Liver (tissue), 9 donors: ENCODE measurements around the gene C22orf31. TPM values are rescaled to one million over a fixed set of nuclear protein-coding genes. Genes with fewer than 3 reads are reported as not detected.

Experiments
- DNase-seq: peaks from one replicate; pipeline ENCODE4 v3.0.0-alpha.2; 2017; ENCODE audit warnings: low spot score
- H3K27ac ChIP-seq, 2 donors: one replicate each; pipeline ENCODE4 v1.7.0; 2013; ENCODE audit warnings: inconsistent platforms in 2 of 2, low read length in 2 of 2, control low read depth in 1 of 2, low read depth in 1 of 2, mild to moderate bottlenecking in 1 of 2
- H3K27me3 ChIP-seq, 4 donors: one replicate each; pipeline versions ENCODE4 v1.6.1 to v1.7.0; 2013; ENCODE audit warnings: low read length in 3 of 4, inconsistent platforms in 1 of 4, mild to moderate bottlenecking in 1 of 4, moderate library complexity in 1 of 4; ENCODE audit not compliant: control insufficient read depth in 4 of 4, insufficient read depth in 4 of 4
- H3K36me3 ChIP-seq, 4 donors: one replicate each; pipeline versions ENCODE4 v1.6.1 to v1.7.0; 2013; ENCODE audit warnings: low read length in 3 of 4, mild to moderate bottlenecking in 3 of 4, low read depth in 1 of 4, moderate library complexity in 1 of 4; ENCODE audit not compliant: control insufficient read depth in 4 of 4, insufficient read depth in 3 of 4
- H3K4me1 ChIP-seq, 4 donors: one replicate each; pipeline versions ENCODE4 v1.6.1 to v1.7.0; 2013; ENCODE audit warnings: low read length in 3 of 4, mild to moderate bottlenecking in 3 of 4, moderate library complexity in 1 of 4; ENCODE audit not compliant: control insufficient read depth in 4 of 4, insufficient read depth in 4 of 4
- H3K4me3 ChIP-seq, 3 donors: one replicate each; pipeline versions ENCODE4 v1.6.1 to v1.7.0; 2013; ENCODE audit warnings: low read length in 3 of 3, control low read depth in 1 of 3, low read depth in 1 of 3, mild to moderate bottlenecking in 1 of 3
- H3K9ac ChIP-seq, 2 donors: one replicate each; pipeline ENCODE4 v1.7.0; 2013; ENCODE audit warnings: low read length in 2 of 2, mild to moderate bottlenecking in 2 of 2, moderate library complexity in 2 of 2, control low read depth in 1 of 2, low read depth in 1 of 2
- H3K9me3 ChIP-seq, 4 donors: one replicate each; pipeline versions ENCODE4 v1.6.1 to v1.7.0; 2013; ENCODE audit warnings: low read length in 3 of 4; ENCODE audit not compliant: control insufficient read depth in 4 of 4
- ATF3 ChIP-seq: IDR thresholded peaks from 2 replicates; pipeline ENCODE4 v1.6.1; 2016; ENCODE audit warnings: antibody characterized with exemption
- EGR1 ChIP-seq, 2 donors: IDR thresholded peaks; 2 replicates each; pipeline ENCODE4 v1.6.1; 2016 to 2018; ENCODE audit warnings: antibody characterized with exemption in 2 of 2, low read depth in 2 of 2
- FOXA1 ChIP-seq: IDR thresholded peaks from 2 replicates; pipeline ENCODE4 v1.6.1; 2016; ENCODE audit warnings: antibody characterized with exemption
- FOXA2 ChIP-seq: IDR thresholded peaks from 2 replicates; pipeline ENCODE4 v1.6.1; 2016; ENCODE audit warnings: antibody characterized with exemption
- GABPA ChIP-seq, 2 donors: IDR thresholded peaks in 1 of 2; conservative IDR thresholded peaks in 1 of 2; 2 replicates each; pipeline ENCODE4 v1.6.1; 2016; ENCODE audit warnings: antibody characterized with exemption in 2 of 2, mild to moderate bottlenecking in 1 of 2, moderate library complexity in 1 of 2
- HNF4A ChIP-seq, 2 donors: conservative IDR thresholded peaks; 2 replicates each; pipeline ENCODE4 v1.6.1; 2016; ENCODE audit warnings: antibody characterized with exemption in 2 of 2, mild to moderate bottlenecking in 2 of 2
- HNF4G ChIP-seq: IDR thresholded peaks from 2 replicates; pipeline ENCODE4 v1.6.1; 2016; ENCODE audit warnings: antibody characterized with exemption
- JUND ChIP-seq, 2 donors: IDR thresholded peaks; 2 replicates each; pipeline ENCODE4 v1.6.1; 2016; ENCODE audit warnings: antibody characterized with exemption in 2 of 2
- MAX ChIP-seq: IDR thresholded peaks from 2 replicates; pipeline ENCODE4 v1.6.1; 2016; ENCODE audit warnings: antibody characterized with exemption
- NR2F2 ChIP-seq: IDR thresholded peaks from 2 replicates; pipeline ENCODE4 v1.6.1; 2016; ENCODE audit warnings: antibody characterized with exemption
- RAD21 ChIP-seq, 2 donors: IDR thresholded peaks; 2 replicates each; pipeline ENCODE4 v1.6.1; 2016; ENCODE audit warnings: antibody characterized with exemption in 2 of 2, mild to moderate bottlenecking in 2 of 2
- REST ChIP-seq: IDR thresholded peaks from 2 replicates; pipeline ENCODE4 v1.6.1; 2016; ENCODE audit warnings: antibody characterized with exemption, mild to moderate bottlenecking
- RXRA ChIP-seq, 2 donors: IDR thresholded peaks; 2 replicates each; pipeline ENCODE4 v1.6.1; 2017 to 2018; ENCODE audit warnings: antibody characterized with exemption in 2 of 2, mild to moderate bottlenecking in 1 of 2
- SP1 ChIP-seq: IDR thresholded peaks from 2 replicates; pipeline ENCODE4 v1.6.1; 2018; ENCODE audit warnings: antibody characterized with exemption, mild to moderate bottlenecking
- YY1 ChIP-seq: IDR thresholded peaks from 2 replicates; pipeline ENCODE4 v1.6.1; 2016; ENCODE audit warnings: antibody characterized with exemption, mild to moderate bottlenecking
- ZBTB33 ChIP-seq: IDR thresholded peaks from 2 replicates; pipeline ENCODE4 v1.6.1; 2016; ENCODE audit warnings: antibody characterized with exemption
- WGBS: extraction: QIAGEN DNeasy Blood & Tissue Kit; methylation state at CpG from one replicate; pipeline ENCODE4 v1.1.7; 2013; 5-methylcytosine and 5-hydroxymethylcytosine counted together
- polyA plus RNA-seq, 2 donors: library from polyadenylated mRNA; stranded (reverse) in 1 of 2; unstranded in 1 of 2; fragments of 200-250 nt in 1 of 2; fragments of >200 nt in 1 of 2; fragmentation: Nextera tagmentation in 1 of 2; extraction: Ambion mirVana in 1 of 2; gene quantifications; one replicate each; pipeline versions ENCODE4 v1.2.1 to v1.2.3, GENCODE V29; 2013 to 2015
- total RNA-seq, 2 donors: library from RNA; depleted of rRNA; stranded (reverse); fragments of >200 nt; gene quantifications; one replicate each; pipeline ENCODE4 v1.2.3, GENCODE V29; 2014
- donor health status: healthy.
- donor health status: healthy.
- donor health status: healthy.
- donor health status: healthy.
- donor health status: healthy.

Gene C22orf31
- total and polyA plus RNA-seq, 4 donors: 0.14 TPM; not detected in 3

- Histone ChIP-seq H3K27ac (peak overlapping the region; percentile 6 to 8), H3K36me3 (no peaks in the 10 kb centered on the region), H3K9ac (no peak overlapping the region), H3K27me3 (no peaks in the 10 kb centered on the region), H3K9me3 (no peaks in the 10 kb centered on the region), H3K4me1 (peaks cover 8 to 71% (median 37%) of the 10 kb centered on the region in 4 donors), H3K4me3 (no peak overlapping the region)
- peak; percentile 91 to 94 for TF ChIP-seq HNF4A (conservative IDR thresholded peaks at IDR 0.05)
- peak; percentile 78 to 80 for TF ChIP-seq RXRA (IDR thresholded peaks at IDR 0.05)
- peak; percentile 67 for TF ChIP-seq HNF4G
- peak; percentile 66 for TF ChIP-seq NR2F2
- TF ChIP-seq ATF3: no peak
- no peak for TF ChIP-seq FOXA1
- peak in 1 of 2 donors; percentile 8 for TF ChIP-seq RAD21 (IDR thresholded peaks at IDR 0.05)
- peak in 1 of 2 donors; percentile 37 for TF ChIP-seq JUND (IDR thresholded peaks at IDR 0.05)
- DNase-seq: no peak
- 90% methylated on average over 4 of the region's 4 CpGs for WGBS
These were observed 43.1 kb downstream of the C22orf31 start for GRCh38 chr22:29018293-29019189.

GRCh38 chr22:29016067-29016938 is 45.3 kb downstream of the C22orf31 start:
- Histone ChIP-seq H3K4me3 (no peak overlapping the region), H3K4me1 (peaks cover 7 to 66% (median 36%) of the 10 kb centered on the region in 4 donors), H3K9me3 (no peaks in the 10 kb centered on the region), H3K9ac (peak overlapping the region; percentile 46 to 62), H3K27me3 (no peaks in the 10 kb centered on the region), H3K27ac (peak overlapping the region; percentile 58 to 94), H3K36me3 (peaks cover 0 to 3% (median under 1%) of the 10 kb centered on the region in 4 donors)
- DNase-seq: no peak
- peak; percentile 23 for TF ChIP-seq YY1
- no peak for TF ChIP-seq REST
- TF ChIP-seq RXRA (IDR thresholded peaks at IDR 0.05): peak; percentile 68 to 83
- TF ChIP-seq FOXA2: peak; percentile 11
- peak; percentile 14 for TF ChIP-seq ZBTB33
- TF ChIP-seq EGR1 (IDR thresholded peaks at IDR 0.05; ENCODE audit: low read depth in 2 of 2): no peak
- no peak for TF ChIP-seq NR2F2
- TF ChIP-seq MAX: peak; percentile 31
- no peak for TF ChIP-seq ATF3
- TF ChIP-seq SP1: peak; percentile 55
- peak; percentile 29 to 48 for TF ChIP-seq JUND (IDR thresholded peaks at IDR 0.05)
- TF ChIP-seq RAD21 (IDR thresholded peaks at IDR 0.05): peak in 1 of 2 donors; percentile 46
- TF ChIP-seq HNF4A (conservative IDR thresholded peaks at IDR 0.05): peak; percentile 68 to 70
- no peak for TF ChIP-seq FOXA1
- no peak for TF ChIP-seq GABPA (IDR thresholded peaks at IDR 0.05 in 1 of 2, conservative IDR thresholded peaks at IDR 0.05 in 1 of 2)
- 36% methylated on average over 3 of the region's 3 CpGs for WGBS
